Thymus (tissue), 14 donors: ENCODE data around the gene MLPH. TPM values are rescaled to one million over a fixed set of nuclear protein-coding genes. Genes with fewer than 3 reads are reported as not detected.

Experiments
- DNase-seq, 9 donors: peaks; one replicate each; pipeline ENCODE4 v3.0.0-alpha.2; 2013; ENCODE audit warnings: low spot score in 9 of 9, low read depth in 6 of 9, missing footprints in 1 of 9
- H3K27ac ChIP-seq, 2 donors: one replicate each; pipeline ENCODE4 v1.5.1; 2013; ENCODE audit warnings: control low read depth in 1 of 2, low read depth in 1 of 2, low read length in 1 of 2, mild to moderate bottlenecking in 1 of 2, moderate library complexity in 1 of 2
- H3K27me3 ChIP-seq, 2 donors: one replicate each; pipeline ENCODE4 v1.5.1; 2013; ENCODE audit warnings: low read length in 1 of 2; ENCODE audit not compliant: control insufficient read depth in 2 of 2, insufficient read depth in 1 of 2
- H3K36me3 ChIP-seq, 2 donors: one replicate each; pipeline ENCODE4 v1.5.1; 2013; ENCODE audit warnings: low read length in 1 of 2, mild to moderate bottlenecking in 1 of 2, moderate library complexity in 1 of 2; ENCODE audit not compliant: control insufficient read depth in 2 of 2, insufficient read depth in 2 of 2
- H3K4me1 ChIP-seq, 2 donors: one replicate each; pipeline ENCODE4 v1.5.1; 2013; ENCODE audit warnings: low read length in 2 of 2; ENCODE audit not compliant: control insufficient read depth in 2 of 2, insufficient read depth in 2 of 2
- H3K4me3 ChIP-seq, 2 donors: one replicate each; pipeline ENCODE4 v1.5.1; 2013; ENCODE audit warnings: low read length in 2 of 2, control low read depth in 1 of 2, mild to moderate bottlenecking in 1 of 2
- H3K9me3 ChIP-seq, 2 donors: one replicate each; pipeline ENCODE4 v1.5.1; 2013; ENCODE audit warnings: low read length in 1 of 2, mild to moderate bottlenecking in 1 of 2; ENCODE audit not compliant: control insufficient read depth in 2 of 2, insufficient read depth in 1 of 2
- WGBS: extraction: QIAGEN DNeasy Blood & Tissue Kit; methylation state at CpG from one replicate; pipeline ENCODE4 v1.1.7; 2013; 5-methylcytosine and 5-hydroxymethylcytosine counted together
- long read RNA-seq, 10 donors: transcript quantifications; one replicate each; lab custom pipeline, GENCODE V29; 2026
- polyA plus RNA-seq: library from polyadenylated mRNA; stranded (reverse); fragments of 200-250 nt; gene quantifications from one replicate; pipeline ENCODE4 v1.2.3, GENCODE V29; 2013
- total RNA-seq: library from RNA; stranded (reverse); fragments of 120-200 nt; gene quantifications from one replicate; pipeline ENCODE4 v1.2.4, GENCODE V29; 2013
- donor health status: healthy.

Gene MLPH
- total RNA-seq (0.24 TPM), polyA plus RNA-seq (2.4 TPM)
- long read RNA-seq, donor 1: 0 reads
- long read RNA-seq, donor 2: 0 reads
- long read RNA-seq, donor 3: 0 reads
- long read RNA-seq, donor 4: 0 reads
- long read RNA-seq, donor 5: 0 reads
- long read RNA-seq, donor 6: 0 reads
- long read RNA-seq, donor 7: 0 reads
- long read RNA-seq, donor 8: 0 reads
- long read RNA-seq, donor 9, partial matches to known transcripts: 0 of 1 reads
- long read RNA-seq, donor 9, other reads (novel, unspliced or antisense): 0 of 1 reads
- long read RNA-seq, donor 10: 0 reads

- peaks cover 5 to 10% of the 10 kb centered on the region in 2 donors for H3K9me3 ChIP-seq
- no peak within 1 kb of the TSS for H3K27ac ChIP-seq
- no peak for DNase-seq
- peak within 1 kb of the TSS in 1 of 2 donors; percentile 1 for H3K4me3 ChIP-seq
- no peaks in the 10 kb centered on the region for H3K36me3 ChIP-seq
- peaks cover 29 to 74% of the 10 kb centered on the region in 2 donors for H3K27me3 ChIP-seq
- WGBS: 4% methylated on average over 63 of the region's 63 CpGs
- H3K4me1 ChIP-seq: peaks cover 0 to 10% of the 10 kb centered on the region in 2 donors
Observed at GRCh38 chr2:237486819-237487448, at the start of gene MLPH. Gene MLPH, plus strand, starts transcription at chr2:237487251. Its CDS starts 6,176 bp downstream, at chr2:237493427.

GRCh38 chr2:237437566-237437965 is 49.5 kb upstream of the MLPH start:
- H3K36me3 ChIP-seq: no peaks in the 10 kb centered on the region
- 96% methylated on average over 5 of the region's 5 CpGs for WGBS
- H3K27me3 ChIP-seq: no peaks in the 10 kb centered on the region
- DNase-seq: no peak
- peaks cover 0 to 7% of the 10 kb centered on the region in 2 donors for H3K9me3 ChIP-seq
- H3K4me3 ChIP-seq: no peak overlapping the region
- peak overlapping the region; percentile 59 to 67 for H3K27ac ChIP-seq
- peaks cover 83 to 95% of the 10 kb centered on the region in 2 donors for H3K4me1 ChIP-seq

GRCh38 chr2:237438080-237438940 is 48.7 kb upstream of the MLPH start:
- H3K27me3 ChIP-seq: no peaks in the 10 kb centered on the region
- no peak for DNase-seq

GRCh38 chr2:237440819-237441281 is 46.2 kb upstream of the MLPH start:
- H3K27ac ChIP-seq: peak overlapping the region; percentile 87 to 96
- peaks cover 0 to 7% of the 10 kb centered on the region in 2 donors for H3K9me3 ChIP-seq
- WGBS: 60% methylated on average over 2 of the region's 2 CpGs
- peaks cover 74 to 88% of the 10 kb centered on the region in 2 donors for H3K4me1 ChIP-seq
- H3K27me3 ChIP-seq: no peaks in the 10 kb centered on the region
- H3K36me3 ChIP-seq: no peaks in the 10 kb centered on the region
- no peak overlapping the region for H3K4me3 ChIP-seq
- DNase-seq: peak in 1 of 9 donors; percentile 47

More at GRCh38 chr2:237438080-237438940, 48.7 kb upstream of the MLPH start:
- peak overlapping the region; percentile 59 to 68 for H3K27ac ChIP-seq
- peaks cover 83 to 95% of the 10 kb centered on the region in 2 donors for H3K4me1 ChIP-seq
- H3K9me3 ChIP-seq: peaks cover 0 to 7% of the 10 kb centered on the region in 2 donors
- no peaks in the 10 kb centered on the region for H3K36me3 ChIP-seq
- no peak overlapping the region for H3K4me3 ChIP-seq
- WGBS: 74% methylated on average over 8 of the region's 8 CpGs

- H3K27me3 ChIP-seq: no peaks in the 10 kb centered on the region
- peaks cover 0 to 7% of the 10 kb centered on the region in 2 donors for H3K9me3 ChIP-seq
- H3K4me3 ChIP-seq: no peak overlapping the region
- H3K4me1 ChIP-seq: peaks cover 67 to 79% of the 10 kb centered on the region in 2 donors
- DNase-seq: peak in 8 of 9 donors; percentile 63 to 91 (median 76)
- 14% methylated on average over 2 of the region's 2 CpGs for WGBS
- H3K27ac ChIP-seq: peak overlapping the region; percentile 87 to 96
- H3K36me3 ChIP-seq: no peaks in the 10 kb centered on the region
Observed at GRCh38 chr2:237441605-237442274, 45.3 kb upstream of the MLPH start.

GRCh38 chr2:237444071-237444470 is 43.0 kb upstream of the MLPH start:
- DNase-seq: no peak
- H3K4me3 ChIP-seq: no peak overlapping the region
- peaks cover 0 to 3% of the 10 kb centered on the region in 2 donors for H3K9me3 ChIP-seq
- peaks cover 50 to 59% of the 10 kb centered on the region in 2 donors for H3K4me1 ChIP-seq
- H3K36me3 ChIP-seq: no peaks in the 10 kb centered on the region
- H3K27me3 ChIP-seq: peaks cover 0 to 2% of the 10 kb centered on the region in 2 donors
- H3K27ac ChIP-seq: peak overlapping the region in 1 of 2 donors; percentile 24
- WGBS: 100% methylated on average over 2 of the region's 2 CpGs

- Histone ChIP-seq H3K27ac (no peak overlapping the region), H3K9me3 (no peaks in the 10 kb centered on the region), H3K27me3 (peaks cover 0 to 4% of the 10 kb centered on the region in 2 donors), H3K4me3 (no peak overlapping the region), H3K36me3 (no peaks in the 10 kb centered on the region), H3K4me1 (peaks cover 49 to 55% of the 10 kb centered on the region in 2 donors)
- WGBS: 96% methylated on average over 26 of the region's 26 CpGs
- DNase-seq: no peak
Observed at GRCh38 chr2:237445611-237446337, 41.3 kb upstream of the MLPH start.

- no peak for DNase-seq
- Histone ChIP-seq H3K27me3 (peaks cover 0 to 4% of the 10 kb centered on the region in 2 donors), H3K9me3 (no peaks in the 10 kb centered on the region), H3K27ac (no peak overlapping the region), H3K4me1 (peaks cover 43 to 50% of the 10 kb centered on the region in 2 donors), H3K4me3 (no peak overlapping the region), H3K36me3 (no peaks in the 10 kb centered on the region)
- 98% methylated on average over 6 of the region's 6 CpGs for WGBS
Observed at GRCh38 chr2:237446338-237446665, 40.7 kb upstream of the MLPH start.
